Activated CD4-positive, alpha-beta T cell treated with anti-CD3 and anti-CD28 coated beads for 36 hours (primary cell): ENCODE results near the gene GALNT18. TPM values are rescaled to one million over a fixed set of nuclear protein-coding genes. Genes with fewer than 3 reads are reported as not detected.

Experiments used
- ATAC-seq: fragments of 200-7000 bp; cut with Tn5 transposase; one replicate; pipeline ENCODE4 v1.10.0; 2021; ENCODE audit warnings: mild to moderate bottlenecking, moderate library complexity
- CTCF ChIA-PET: fragments of 350-600 bp; sonication (Branson Sonifier 250); formaldehyde crosslinking; loops from one replicate; lab custom pipeline; 2021; ENCODE audit warnings: antibody characterized with exemption; lab: Charles Lee
- POLR2A ChIA-PET: fragments of 350-600 bp; sonication (Branson Sonifier 250); formaldehyde crosslinking; loops from one replicate; lab custom pipeline; 2021; ENCODE audit warnings: antibody characterized with exemption, inconsistent platforms; lab: Charles Lee
- DNase-seq: peaks from one replicate; pipeline ENCODE4 v3.0.0-alpha.2; 2020
- H3K27ac Mint-ChIP-seq: one replicate; pipeline ENCODE4 v1.8.0; 2021; ENCODE audit warnings: mixed read lengths
- H3K27me3 Mint-ChIP-seq: one replicate; pipeline ENCODE4 v1.8.0; 2021; ENCODE audit warnings: mixed read lengths
- H3K36me3 Mint-ChIP-seq: one replicate; pipeline ENCODE4 v1.8.0; 2021; ENCODE audit warnings: low read depth, mixed read lengths
- H3K4me1 Mint-ChIP-seq: one replicate; pipeline ENCODE4 v1.8.0; 2021; ENCODE audit warnings: mixed read lengths
- H3K4me3 Mint-ChIP-seq: one replicate; pipeline ENCODE4 v1.8.0; 2021; ENCODE audit warnings: mild to moderate bottlenecking, moderate library complexity, mixed read lengths
- H3K9me3 Mint-ChIP-seq: one replicate; pipeline ENCODE4 v1.8.0; 2021; ENCODE audit warnings: low read depth, mixed read lengths
- intact Hi-C, 2 experiments: fragments of 100-400 bp; cut with DNase I in 1 of 2; cut with micrococcal nuclease in 1 of 2; formaldehyde crosslinking; loops; one replicate each; pipeline versions ENCODE4 v1.14.2 to v1.15.1; 2022 to 2024; cut with DNase I, micrococcal nuclease
- total RNA-seq, 2 experiments: library from RNA; stranded (reverse); gene quantifications; one replicate each; pipeline ENCODE4 v1.2.3, GENCODE V29; 2021

Gene GALNT18
- total RNA-seq, 2 experiments from 2014 or later, result 6.9 to 8.8 TPM

DNA sequence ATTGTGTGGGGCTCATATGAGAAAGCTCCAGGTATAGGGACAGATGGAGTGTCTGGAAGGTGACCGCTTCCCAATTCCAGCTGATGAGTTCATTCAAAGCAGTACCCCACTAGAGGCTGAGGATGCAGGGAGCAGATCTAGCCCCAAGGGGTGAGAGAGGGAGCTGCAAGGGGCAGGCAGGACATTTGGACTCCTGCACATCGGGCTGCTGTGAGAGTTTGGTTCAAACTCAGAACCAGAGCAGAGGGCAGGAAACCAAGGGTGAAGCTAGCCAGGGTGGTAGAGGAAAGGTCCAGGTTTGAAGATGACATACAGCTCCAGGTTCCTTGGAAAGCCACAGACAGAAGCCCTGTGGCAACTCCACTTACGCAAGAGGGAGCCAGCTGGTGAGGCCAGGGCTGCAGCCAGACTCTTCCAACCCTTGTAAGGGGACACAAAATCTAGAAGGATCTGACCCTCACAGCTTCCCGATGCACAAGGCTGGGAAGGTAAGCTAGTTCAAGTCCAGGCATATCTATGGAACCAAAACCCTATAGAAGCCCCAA, 270.7 kb downstream of the GALNT18 start:
- H3K4me1 Mint-ChIP-seq, result no peaks in the 10 kb centered on the region
- POLR2A ChIA-PET, result interaction anchor here (0.6 kb wide), 1 partner anchor 34 kb away, joined by 3 read pairs; no protein-coding TSS in a partner anchor
- ATAC-seq (no peak), DNase-seq (no peak)
- CTCF ChIA-PET, result no interaction called here
- intact Hi-C loops, result no loop called here
- no peak overlapping the region for H3K4me3 Mint-ChIP-seq
- peaks cover 5% of the 10 kb centered on the region for H3K27me3 Mint-ChIP-seq
- no peaks in the 10 kb centered on the region for H3K9me3 Mint-ChIP-seq
- no peaks in the 10 kb centered on the region for H3K36me3 Mint-ChIP-seq
- H3K27ac Mint-ChIP-seq, result no peak overlapping the region

- Mint-ChIP-seq H3K27me3 (peaks cover 5% of the 10 kb centered on the region), H3K4me1 (no peaks in the 10 kb centered on the region), H3K4me3 (no peak overlapping the region), H3K27ac (no peak overlapping the region), H3K36me3 (no peaks in the 10 kb centered on the region), H3K9me3 (no peaks in the 10 kb centered on the region)
- intact Hi-C loops, result no loop called here
- ChIA-PET POLR2A (no interaction called here), CTCF (interaction anchor here (0.7 kb wide), 1 partner anchor 310 kb away, joined by 3 read pairs; no protein-coding TSS in a partner anchor)
- DNase-seq (no peak), ATAC-seq (no peak)
These were observed 271.9 kb downstream of the GALNT18 start for GRCh38 chr11:11349870-11350337.

GRCh38 chr11:11349106-11349825, 272.5 kb downstream of the GALNT18 start:
- intact Hi-C loops, result no loop called here
- ChIA-PET POLR2A (no interaction called here), CTCF (interaction anchor here (0.7 kb wide), 1 partner anchor 310 kb away, joined by 3 read pairs; no protein-coding TSS in a partner anchor)
- H3K27ac Mint-ChIP-seq, result no peak overlapping the region
- H3K36me3 Mint-ChIP-seq, result no peaks in the 10 kb centered on the region
- H3K4me3 Mint-ChIP-seq, result no peak overlapping the region
- H3K9me3 Mint-ChIP-seq, result no peaks in the 10 kb centered on the region
- no peaks in the 10 kb centered on the region for H3K4me1 Mint-ChIP-seq
- ATAC-seq (no peak), DNase-seq (no peak)
- H3K27me3 Mint-ChIP-seq, result peaks cover 5% of the 10 kb centered on the region

DNA sequence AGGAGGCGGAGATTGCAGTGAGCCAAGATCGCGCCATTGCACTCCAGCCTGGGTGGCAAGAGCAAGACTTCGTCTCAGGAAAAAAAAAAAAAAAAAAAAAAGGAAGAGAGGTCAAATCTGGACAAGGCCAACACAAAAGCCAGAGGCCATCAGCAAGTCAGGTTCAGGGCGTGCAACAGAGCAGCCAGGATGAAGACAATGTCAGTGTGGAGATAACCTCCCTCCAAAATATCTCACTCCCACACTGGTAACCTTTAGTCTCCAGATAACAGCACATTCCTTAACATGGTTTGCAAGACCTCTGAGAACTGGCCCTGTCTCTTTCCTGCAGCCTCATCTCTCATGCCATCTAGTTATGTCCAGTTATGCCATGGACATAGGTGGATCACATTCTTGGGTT, 273.5 kb downstream of the GALNT18 start:
- POLR2A ChIA-PET, result no interaction called here
- H3K4me1 Mint-ChIP-seq, result no peaks in the 10 kb centered on the region

DNA sequence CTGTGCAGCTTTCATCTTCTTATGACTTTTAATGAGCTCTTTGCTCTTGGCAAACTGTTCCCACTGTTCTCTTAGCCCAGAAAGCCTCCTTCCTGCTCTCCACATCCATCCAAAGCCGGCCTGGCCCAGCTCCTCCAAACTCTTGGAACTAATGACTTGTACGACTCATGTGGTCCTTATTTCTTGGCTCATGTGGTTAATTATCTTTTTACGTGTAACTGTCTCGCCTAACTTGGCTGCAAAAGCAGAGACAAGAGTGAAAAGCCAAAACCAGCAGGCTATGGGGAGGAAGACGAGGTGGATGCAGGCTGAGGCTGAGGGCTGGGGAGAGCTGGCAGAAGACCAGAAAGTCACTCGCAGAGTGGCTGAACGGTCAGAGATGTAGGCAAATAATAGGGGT, 274.2 kb downstream of the GALNT18 start:
- Mint-ChIP-seq H3K9me3 (no peaks in the 10 kb centered on the region), H3K36me3 (no peaks in the 10 kb centered on the region), H3K4me1 (no peaks in the 10 kb centered on the region), H3K4me3 (no peak overlapping the region), H3K27me3 (peaks cover 6% of the 10 kb centered on the region), H3K27ac (no peak overlapping the region)
- ATAC-seq (no peak), DNase-seq (no peak)
- ChIA-PET CTCF (interaction anchor here (0.6 kb wide), 1 partner anchor 19 kb away, joined by 4 read pairs; no protein-coding TSS in a partner anchor), POLR2A (no interaction called here)
- intact Hi-C loops, result no loop called here

More for the DNA sequence above, 273.5 kb downstream of the GALNT18 start:
- peaks cover 6% of the 10 kb centered on the region for H3K27me3 Mint-ChIP-seq
- no peak for ATAC-seq
- no peaks in the 10 kb centered on the region for H3K9me3 Mint-ChIP-seq
- H3K27ac Mint-ChIP-seq, result no peak overlapping the region
- intact Hi-C loops, result no loop called here
- DNase-seq, result no peak
- no peaks in the 10 kb centered on the region for H3K36me3 Mint-ChIP-seq
- CTCF ChIA-PET, result no interaction called here
- no peak overlapping the region for H3K4me3 Mint-ChIP-seq

- H3K9me3 Mint-ChIP-seq, result no peaks in the 10 kb centered on the region
- no peaks in the 10 kb centered on the region for H3K4me1 Mint-ChIP-seq
- POLR2A ChIA-PET, result interaction anchor here (0.6 kb wide), 1 partner anchor 403 kb away, joined by 3 read pairs; no protein-coding TSS in a partner anchor
- ATAC-seq (no peak), DNase-seq (no peak)
- peaks cover 5% of the 10 kb centered on the region for H3K27me3 Mint-ChIP-seq
- CTCF ChIA-PET, result interaction anchor here (0.5 kb wide), 1 partner anchor 276 kb away, joined by 3 read pairs; no protein-coding TSS in a partner anchor
- no peaks in the 10 kb centered on the region for H3K36me3 Mint-ChIP-seq
- H3K4me3 Mint-ChIP-seq, result no peak overlapping the region
- no peak overlapping the region for H3K27ac Mint-ChIP-seq
- intact Hi-C loops, result no loop called here
These were observed 275.5 kb downstream of the GALNT18 start for GRCh38 chr11:11346303-11346702.

DNA sequence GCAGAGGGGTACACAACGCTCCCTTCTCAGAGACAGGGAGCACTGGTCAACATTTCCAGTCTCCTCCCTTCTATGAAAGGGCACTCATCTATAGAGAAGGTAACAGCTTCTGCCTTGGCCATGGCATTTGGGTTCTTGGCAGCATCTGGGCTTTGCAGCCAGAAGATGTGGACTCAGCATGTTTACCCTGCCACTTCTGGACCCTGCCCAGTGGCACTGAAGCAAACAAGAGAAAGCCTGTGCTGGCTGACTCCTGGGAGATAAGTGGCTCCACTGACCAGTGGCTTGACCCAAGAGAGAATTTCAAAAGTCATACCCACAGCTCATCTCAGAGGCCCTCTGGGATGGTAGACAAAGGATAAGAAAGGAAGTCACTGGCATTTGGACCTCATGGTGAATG, 276.7 kb downstream of the GALNT18 start:
- DNase-seq (no peak), ATAC-seq (no peak)
- H3K4me1 Mint-ChIP-seq, result no peaks in the 10 kb centered on the region
- ChIA-PET CTCF (interaction anchor here (0.5 kb wide), 1 partner anchor 69 kb away, joined by 3 read pairs; no protein-coding TSS in a partner anchor), POLR2A (no interaction called here)
- H3K27me3 Mint-ChIP-seq, result peaks cover 5% of the 10 kb centered on the region
- no peaks in the 10 kb centered on the region for H3K36me3 Mint-ChIP-seq
- no peaks in the 10 kb centered on the region for H3K9me3 Mint-ChIP-seq
- no peak overlapping the region for H3K27ac Mint-ChIP-seq
- no peak overlapping the region for H3K4me3 Mint-ChIP-seq
- intact Hi-C loops, result no loop called here

GRCh38 chr11:11344045-11344444, 277.8 kb downstream of the GALNT18 start:
- Mint-ChIP-seq H3K4me1 (no peaks in the 10 kb centered on the region), H3K27ac (no peak overlapping the region), H3K27me3 (peaks cover 5% of the 10 kb centered on the region), H3K9me3 (no peaks in the 10 kb centered on the region), H3K36me3 (no peaks in the 10 kb centered on the region), H3K4me3 (no peak overlapping the region)
- ATAC-seq (peak; percentile 57), DNase-seq (peak; percentile 33)
- ChIA-PET CTCF (interaction anchor here (0.7 kb wide), 1 partner anchor 320 kb away, joined by 3 read pairs; no protein-coding TSS in a partner anchor), POLR2A (no interaction called here)
- intact Hi-C loops, result no loop called here

GRCh38 chr11:11338304-11338703, 283.5 kb downstream of the GALNT18 start:
- no peak overlapping the region for H3K4me3 Mint-ChIP-seq
- H3K36me3 Mint-ChIP-seq, result no peaks in the 10 kb centered on the region
- no peak for ATAC-seq
- CTCF ChIA-PET, result interaction anchor here (0.6 kb wide), 1 partner anchor 9 kb away, joined by 3 read pairs; no protein-coding TSS in a partner anchor
- no peaks in the 10 kb centered on the region for H3K4me1 Mint-ChIP-seq
- POLR2A ChIA-PET, result no interaction called here
- H3K9me3 Mint-ChIP-seq, result no peaks in the 10 kb centered on the region
- H3K27me3 Mint-ChIP-seq, result peaks cover 10% of the 10 kb centered on the region
- H3K27ac Mint-ChIP-seq, result no peak overlapping the region
- DNase-seq, result no peak
- intact Hi-C loops, result no loop called here

GRCh38 chr11:11336664-11337063, 285.1 kb downstream of the GALNT18 start:
- Mint-ChIP-seq H3K27ac (no peak overlapping the region), H3K27me3 (peaks cover 10% of the 10 kb centered on the region), H3K36me3 (no peaks in the 10 kb centered on the region), H3K9me3 (no peaks in the 10 kb centered on the region), H3K4me3 (no peak overlapping the region), H3K4me1 (no peaks in the 10 kb centered on the region)
- no peak for DNase-seq
- POLR2A ChIA-PET, result no interaction called here
- intact Hi-C loops, result no loop called here
- no peak for ATAC-seq
- CTCF ChIA-PET, result interaction anchor here (0.6 kb wide), 1 partner anchor 119 kb away, joined by 3 read pairs; no protein-coding TSS in a partner anchor

- Mint-ChIP-seq H3K4me1 (no peaks in the 10 kb centered on the region), H3K4me3 (no peak overlapping the region), H3K27ac (no peak overlapping the region), H3K27me3 (peaks cover 10% of the 10 kb centered on the region), H3K36me3 (no peaks in the 10 kb centered on the region), H3K9me3 (no peaks in the 10 kb centered on the region)
- POLR2A ChIA-PET, result no interaction called here
- DNase-seq, result no peak
- no peak for ATAC-seq
- CTCF ChIA-PET, result no interaction called here
- intact Hi-C loops, result no loop called here
These were observed 286.8 kb downstream of the GALNT18 start for GRCh38 chr11:11335043-11335442.
